ENCODE measurements around the gene FNDC4.

DNA sequence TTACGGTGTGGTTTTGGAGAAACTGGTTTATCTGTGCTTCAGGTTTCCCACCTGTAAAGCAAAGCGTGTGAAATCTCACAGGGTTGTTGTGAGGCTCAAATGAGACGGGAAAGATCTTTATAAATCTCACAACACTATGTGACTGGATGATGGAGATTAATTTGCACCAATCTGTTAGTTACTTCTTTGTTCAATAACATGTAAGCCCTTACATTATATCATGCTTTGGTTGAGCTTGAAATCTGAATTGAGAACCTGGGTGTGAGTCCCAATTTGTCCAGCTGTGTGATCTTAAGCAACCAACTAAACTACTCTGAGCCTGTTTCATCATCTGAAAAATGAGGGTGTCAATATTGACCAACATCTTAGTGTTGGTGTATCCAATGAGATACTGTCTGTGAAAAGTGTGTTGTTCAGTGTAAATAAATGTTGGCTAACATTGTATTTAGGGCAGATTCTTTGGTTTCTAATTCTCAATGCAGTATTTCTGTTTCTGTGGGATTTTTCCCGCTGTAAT lies 898 bp upstream of the FNDC4 start:
- TF ChIP-seq POLR2A (IDR thresholded peaks at IDR 0.05) (no peak), EP300 (IDR thresholded peaks at IDR 0.05) (no peak)
- TF ChIP-seq, protein P1, sequence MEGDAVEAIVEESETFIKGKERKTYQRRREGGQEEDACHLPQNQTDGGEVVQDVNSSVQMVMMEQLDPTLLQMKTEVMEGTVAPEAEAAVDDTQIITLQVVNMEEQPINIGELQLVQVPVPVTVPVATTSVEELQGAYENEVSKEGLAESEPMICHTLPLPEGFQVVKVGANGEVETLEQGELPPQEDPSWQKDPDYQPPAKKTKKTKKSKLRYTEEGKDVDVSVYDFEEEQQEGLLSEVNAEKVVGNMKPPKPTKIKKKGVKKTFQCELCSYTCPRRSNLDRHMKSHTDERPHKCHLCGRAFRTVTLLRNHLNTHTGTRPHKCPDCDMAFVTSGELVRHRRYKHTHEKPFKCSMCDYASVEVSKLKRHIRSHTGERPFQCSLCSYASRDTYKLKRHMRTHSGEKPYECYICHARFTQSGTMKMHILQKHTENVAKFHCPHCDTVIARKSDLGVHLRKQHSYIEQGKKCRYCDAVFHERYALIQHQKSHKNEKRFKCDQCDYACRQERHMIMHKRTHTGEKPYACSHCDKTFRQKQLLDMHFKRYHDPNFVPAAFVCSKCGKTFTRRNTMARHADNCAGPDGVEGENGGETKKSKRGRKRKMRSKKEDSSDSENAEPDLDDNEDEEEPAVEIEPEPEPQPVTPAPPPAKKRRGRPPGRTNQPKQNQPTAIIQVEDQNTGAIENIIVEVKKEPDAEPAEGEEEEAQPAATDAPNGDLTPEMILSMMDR (IDR thresholded peaks at IDR 0.05), result no peak

All from ovary (tissue), 3 donors.